PFSK-1 (cell line): ENCODE data around the gene PCCA.

Experiments used
- FOXP2 ChIP-seq: optimal IDR thresholded peaks from 2 replicates; pipeline ENCODE3; 2011; ENCODE audit warnings: borderline replicate concordance, control low read depth, inconsistent platforms; ENCODE audit not compliant: insufficient read depth; ENCODE audit errors: extremely low read length, extremely low read depth
- POLR2AphosphoS5 ChIP-seq: IDR thresholded peaks from 2 replicates; pipeline ENCODE4 v1.6.1; 2012; ENCODE audit warnings: low read depth, mild to moderate bottlenecking, control low read depth, low read length, moderate library complexity
- REST ChIP-seq, 2 experiments: IDR thresholded peaks; 2 replicates each; pipeline versions ENCODE4 v1.6.1 to v1.8.0; 2011 to 2012; ENCODE audit warnings: low read depth in 2 of 2, low read length in 2 of 2, control low read depth in 1 of 2, inconsistent platforms in 1 of 2, mild to moderate bottlenecking in 1 of 2, moderate library complexity in 1 of 2; ENCODE audit not compliant: insufficient read depth in 1 of 2
- SIN3A ChIP-seq: IDR thresholded peaks from 2 replicates; pipeline ENCODE4 v1.6.1; 2012; ENCODE audit warnings: mild to moderate bottlenecking, low read length, moderate library complexity, borderline replicate concordance; ENCODE audit not compliant: insufficient read depth
- TAF1 ChIP-seq: IDR thresholded peaks from 2 replicates; pipeline ENCODE4 v1.6.1; 2012; ENCODE audit warnings: low read length, control low read depth, borderline replicate concordance; ENCODE audit not compliant: insufficient read depth

PCCA gene

GRCh38 chr13:100541897-100542825 lies 453.3 kb downstream of the PCCA start:
- TF ChIP-seq TAF1 (no peak), POLR2AphosphoS5 (no peak), FOXP2 (no peak), REST (IDR thresholded peaks at IDR 0.05; ENCODE audit: insufficient read depth in 1 of 2, low read depth in 2 of 2, low read length in 2 of 2) (no peak), SIN3A (no peak)

- TF ChIP-seq POLR2AphosphoS5: no peak
- TF ChIP-seq REST (IDR thresholded peaks at IDR 0.05; ENCODE audit: insufficient read depth in 1 of 2, low read depth in 2 of 2, low read length in 2 of 2): no peak
- no peak for TF ChIP-seq FOXP2
Observed at GRCh38 chr13:100542826-100543156, 453.9 kb downstream of the PCCA start.

GRCh38 chr13:100543872-100544602 lies 455.1 kb downstream of the PCCA start:
- TF ChIP-seq SIN3A (no peak), FOXP2 (no peak), TAF1 (no peak), POLR2AphosphoS5 (no peak), REST (IDR thresholded peaks at IDR 0.05; ENCODE audit: insufficient read depth in 1 of 2, low read depth in 2 of 2, low read length in 2 of 2) (no peak)

GRCh38 chr13:100544866-100545683 lies 456.2 kb downstream of the PCCA start:
- TF ChIP-seq POLR2AphosphoS5 (no peak), TAF1 (no peak), SIN3A (no peak), REST (IDR thresholded peaks at IDR 0.05; ENCODE audit: insufficient read depth in 1 of 2, low read depth in 2 of 2, low read length in 2 of 2) (no peak), FOXP2 (no peak)
